ENCODE results near the gene HIVEP1. TPM values are rescaled to one million over a fixed set of nuclear protein-coding genes. Genes with fewer than 3 reads are reported as not detected.

Gene HIVEP1
- total and polyA plus RNA-seq, 4 donors: 5.2 to 40.8 (median 16.7) TPM

- Histone ChIP-seq H3K9me3 (ENCODE audit: control insufficient read depth, low read length) (peaks cover 2% of the 10 kb centered on the region), H3K27me3 (ENCODE audit: control insufficient read depth in 1 of 2, insufficient read depth in 2 of 2, low read length in 1 of 2) (no peaks in the 10 kb centered on the region), H3K4me1 (ENCODE audit: control insufficient read depth in 1 of 2, insufficient read depth in 2 of 2, low read length in 2 of 2) (no peaks in the 10 kb centered on the region), H3K27ac (ENCODE audit: low read depth in 1 of 2, low read length in 2 of 2) (no peak overlapping the region), H3K36me3 (ENCODE audit: control insufficient read depth in 1 of 2, insufficient read depth in 2 of 2, low read length in 1 of 2) (peaks cover 0 to under 1% of the 10 kb centered on the region in 2 donors), H3K4me3 (ENCODE audit: low read length in 2 of 2) (no peak overlapping the region)
- intact Hi-C loops (cut with DNase I): no loop called here
- DNase-seq: no peak
- 84 to 92% methylated on average over 1 of the region's 1 CpG for WGBS, 2 donors
- ATAC-seq (ENCODE audit: low FRiP score): no peak
Measured at GRCh38 chr6:12115001-12115400, 102.9 kb downstream of the HIVEP1 start.

DNA sequence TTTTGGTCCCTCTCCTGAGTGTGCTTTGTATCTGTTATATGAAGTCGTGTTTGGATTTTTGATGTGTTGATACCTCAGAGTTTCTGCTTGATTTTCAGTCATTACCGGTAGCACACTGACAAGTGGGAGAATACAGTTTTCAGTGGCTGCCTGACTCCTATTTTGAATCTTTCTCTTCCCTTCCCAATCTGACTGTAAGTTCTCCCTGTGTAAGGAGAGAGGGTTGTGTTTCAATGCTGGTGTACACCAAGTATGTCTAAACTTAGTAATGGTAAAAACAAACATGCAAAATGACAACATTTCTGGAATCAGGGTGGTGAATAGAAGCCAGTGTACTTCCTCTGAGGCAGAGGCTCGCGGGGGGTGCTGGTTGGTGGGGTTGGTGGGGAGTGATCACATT is 103.4 kb downstream of the HIVEP1 start:
- DNase-seq (no peak), ATAC-seq (ENCODE audit: low FRiP score) (no peak)
- Histone ChIP-seq H3K27me3 (ENCODE audit: control insufficient read depth in 1 of 2, insufficient read depth in 2 of 2, low read length in 1 of 2) (no peaks in the 10 kb centered on the region), H3K9me3 (ENCODE audit: control insufficient read depth, low read length) (peaks cover 2% of the 10 kb centered on the region), H3K27ac (ENCODE audit: low read depth in 1 of 2, low read length in 2 of 2) (no peak overlapping the region), H3K36me3 (ENCODE audit: control insufficient read depth in 1 of 2, insufficient read depth in 2 of 2, low read length in 1 of 2) (peaks cover 2 to 4% of the 10 kb centered on the region in 2 donors), H3K4me1 (ENCODE audit: control insufficient read depth in 1 of 2, insufficient read depth in 2 of 2, low read length in 2 of 2) (no peaks in the 10 kb centered on the region), H3K4me3 (ENCODE audit: low read length in 2 of 2) (no peak overlapping the region)
- 98% methylated on average over 4 of the region's 4 CpGs for WGBS, 2 donors
- intact Hi-C loops (cut with DNase I): no loop called here

DNA sequence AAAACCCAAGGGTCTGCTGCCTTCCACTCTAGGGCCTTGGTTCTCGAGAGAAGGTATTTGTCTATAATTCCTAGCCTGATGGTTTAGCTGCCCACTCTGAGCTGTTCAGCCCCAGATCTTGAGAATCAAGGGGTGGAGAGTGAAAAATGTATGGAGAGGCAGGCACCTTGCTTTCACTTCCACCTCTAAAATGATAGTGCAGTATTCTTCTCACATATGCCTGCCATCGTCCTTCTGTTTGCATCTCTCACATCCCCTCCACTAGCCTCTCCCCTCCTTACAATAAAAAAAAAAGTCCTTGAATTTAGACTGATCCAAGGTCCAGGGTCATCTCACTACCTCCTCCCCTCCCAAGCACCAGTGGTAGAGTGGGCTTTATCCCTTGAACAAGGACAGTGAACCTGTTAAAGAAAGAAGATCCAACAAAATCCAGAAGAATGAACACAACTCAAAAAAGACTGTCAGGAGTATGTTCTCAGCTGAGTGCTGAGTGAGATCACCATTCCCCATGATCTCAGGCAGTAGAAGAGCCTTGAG is 104.2 kb downstream of the HIVEP1 start:
- no peak for ATAC-seq (ENCODE audit: low FRiP score)
- no peak for DNase-seq
- intact Hi-C loops (cut with DNase I): no loop called here
- no peaks in the 10 kb centered on the region for H3K4me1 ChIP-seq (ENCODE audit: control insufficient read depth in 1 of 2, insufficient read depth in 2 of 2, low read length in 2 of 2)
- H3K9me3 ChIP-seq (ENCODE audit: control insufficient read depth, low read length): peaks cover 2% of the 10 kb centered on the region
- H3K36me3 ChIP-seq (ENCODE audit: control insufficient read depth in 1 of 2, insufficient read depth in 2 of 2, low read length in 1 of 2): peaks cover 5% of the 10 kb centered on the region in 2 donors
- no peak overlapping the region for H3K4me3 ChIP-seq (ENCODE audit: low read length in 2 of 2)
- no peak overlapping the region for H3K27ac ChIP-seq (ENCODE audit: low read depth in 1 of 2, low read length in 2 of 2)
- 92 to 96% methylated on average over 2 of the region's 2 CpGs for WGBS, 2 donors
- H3K27me3 ChIP-seq (ENCODE audit: control insufficient read depth in 1 of 2, insufficient read depth in 2 of 2, low read length in 1 of 2): no peaks in the 10 kb centered on the region

- no peaks in the 10 kb centered on the region for H3K4me1 ChIP-seq (ENCODE audit: control insufficient read depth in 1 of 2, insufficient read depth in 2 of 2, low read length in 2 of 2)
- no peak for DNase-seq
- no peak for ATAC-seq (ENCODE audit: low FRiP score)
- H3K4me3 ChIP-seq (ENCODE audit: low read length in 2 of 2): no peak overlapping the region
- H3K9me3 ChIP-seq (ENCODE audit: control insufficient read depth, low read length): peaks cover 2% of the 10 kb centered on the region
- no peak overlapping the region for H3K27ac ChIP-seq (ENCODE audit: low read depth in 1 of 2, low read length in 2 of 2)
- H3K36me3 ChIP-seq (ENCODE audit: control insufficient read depth in 1 of 2, insufficient read depth in 2 of 2, low read length in 1 of 2): peaks cover 5 to 7% of the 10 kb centered on the region in 2 donors
- intact Hi-C loops (cut with DNase I): no loop called here
- 85 to 90% methylated on average over 3 of the region's 3 CpGs for WGBS, 2 donors
- no peaks in the 10 kb centered on the region for H3K27me3 ChIP-seq (ENCODE audit: control insufficient read depth in 1 of 2, insufficient read depth in 2 of 2, low read length in 1 of 2)
Measured at GRCh38 chr6:12116978-12117377, 104.9 kb downstream of the HIVEP1 start.

DNA sequence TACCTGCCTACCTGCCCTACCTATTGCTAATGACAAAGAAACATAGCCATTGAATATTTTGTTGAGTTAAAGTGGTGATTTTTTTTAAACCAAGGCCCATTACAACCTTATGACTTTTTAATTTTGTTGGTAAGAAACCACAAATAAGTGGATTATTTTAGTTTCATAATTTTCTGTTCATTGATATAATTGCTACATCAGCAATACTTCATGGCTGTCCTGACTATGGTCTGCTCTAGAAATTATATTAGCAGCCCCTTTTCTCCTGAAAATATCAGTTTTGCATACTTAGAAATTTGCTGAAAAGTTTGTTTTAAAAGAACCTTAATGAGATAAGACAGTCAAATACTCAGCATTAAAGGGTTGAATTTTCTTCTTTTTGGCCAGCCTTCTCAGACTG is 106.5 kb downstream of the HIVEP1 start:
- Histone ChIP-seq H3K27ac (ENCODE audit: low read depth in 1 of 2, low read length in 2 of 2) (no peak overlapping the region), H3K36me3 (ENCODE audit: control insufficient read depth in 1 of 2, insufficient read depth in 2 of 2, low read length in 1 of 2) (peaks cover 5 to 7% of the 10 kb centered on the region in 2 donors), H3K9me3 (ENCODE audit: control insufficient read depth, low read length) (peaks cover 2% of the 10 kb centered on the region), H3K4me1 (ENCODE audit: control insufficient read depth in 1 of 2, insufficient read depth in 2 of 2, low read length in 2 of 2) (no peaks in the 10 kb centered on the region), H3K27me3 (ENCODE audit: control insufficient read depth in 1 of 2, insufficient read depth in 2 of 2, low read length in 1 of 2) (no peaks in the 10 kb centered on the region), H3K4me3 (ENCODE audit: low read length in 2 of 2) (no peak overlapping the region)
- ATAC-seq (ENCODE audit: low FRiP score): no peak
- intact Hi-C loops (cut with DNase I): no loop called here
- DNase-seq: no peak

DNA sequence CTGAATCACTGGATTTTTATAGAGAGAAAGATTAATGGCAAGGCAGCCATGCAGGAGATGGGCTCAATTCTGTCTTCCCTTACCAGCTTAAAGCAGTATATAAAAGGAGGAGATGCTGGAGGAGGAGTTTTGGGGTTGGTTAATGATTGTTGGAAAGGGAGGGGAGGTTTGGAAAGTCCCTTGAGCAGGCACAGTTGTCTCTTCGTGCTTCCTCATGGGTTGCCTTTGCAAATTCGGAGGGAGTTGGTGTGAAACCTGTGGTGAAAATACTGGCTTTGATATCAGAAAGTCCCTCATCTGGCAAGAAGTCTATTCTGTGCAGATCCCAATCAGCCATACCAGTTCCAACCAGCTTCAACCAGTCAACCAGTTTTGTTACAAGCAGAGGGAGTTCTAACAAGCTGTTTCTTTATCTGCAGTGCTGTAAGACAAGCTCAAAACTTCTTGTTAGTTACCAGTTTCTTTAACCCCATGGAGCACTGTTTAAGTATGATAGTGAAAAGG is 107.0 kb downstream of the HIVEP1 start:
- WGBS, 2 donors: 54 to 64% methylated on average over 2 of the region's 2 CpGs
- Histone ChIP-seq H3K4me3 (ENCODE audit: low read length in 2 of 2) (no peak overlapping the region), H3K9me3 (ENCODE audit: control insufficient read depth, low read length) (peaks cover 2% of the 10 kb centered on the region), H3K36me3 (ENCODE audit: control insufficient read depth in 1 of 2, insufficient read depth in 2 of 2, low read length in 1 of 2) (peaks cover 5 to 9% of the 10 kb centered on the region in 2 donors), H3K4me1 (ENCODE audit: control insufficient read depth in 1 of 2, insufficient read depth in 2 of 2, low read length in 2 of 2) (no peaks in the 10 kb centered on the region), H3K27me3 (ENCODE audit: control insufficient read depth in 1 of 2, insufficient read depth in 2 of 2, low read length in 1 of 2) (no peaks in the 10 kb centered on the region), H3K27ac (ENCODE audit: low read depth in 1 of 2, low read length in 2 of 2) (no peak overlapping the region)
- no peak for ATAC-seq (ENCODE audit: low FRiP score)
- intact Hi-C loops (cut with DNase I): no loop called here
- DNase-seq: no peak

- intact Hi-C loops (cut with DNase I): no loop called here
- Histone ChIP-seq H3K36me3 (ENCODE audit: control insufficient read depth in 1 of 2, insufficient read depth in 2 of 2, low read length in 1 of 2) (peaks cover 3 to 6% of the 10 kb centered on the region in 2 donors), H3K27me3 (ENCODE audit: control insufficient read depth in 1 of 2, insufficient read depth in 2 of 2, low read length in 1 of 2) (no peaks in the 10 kb centered on the region), H3K9me3 (ENCODE audit: control insufficient read depth, low read length) (no peaks in the 10 kb centered on the region), H3K27ac (ENCODE audit: low read depth in 1 of 2, low read length in 2 of 2) (no peak overlapping the region), H3K4me3 (ENCODE audit: low read length in 2 of 2) (no peak overlapping the region), H3K4me1 (ENCODE audit: control insufficient read depth in 1 of 2, insufficient read depth in 2 of 2, low read length in 2 of 2) (no peaks in the 10 kb centered on the region)
- DNase-seq (no peak), ATAC-seq (ENCODE audit: low FRiP score) (no peak)
- WGBS, 2 donors: 84 to 85% methylated on average over 4 of the region's 4 CpGs
Measured at GRCh38 chr6:12125396-12125795, 113.3 kb downstream of the HIVEP1 start.

DNA sequence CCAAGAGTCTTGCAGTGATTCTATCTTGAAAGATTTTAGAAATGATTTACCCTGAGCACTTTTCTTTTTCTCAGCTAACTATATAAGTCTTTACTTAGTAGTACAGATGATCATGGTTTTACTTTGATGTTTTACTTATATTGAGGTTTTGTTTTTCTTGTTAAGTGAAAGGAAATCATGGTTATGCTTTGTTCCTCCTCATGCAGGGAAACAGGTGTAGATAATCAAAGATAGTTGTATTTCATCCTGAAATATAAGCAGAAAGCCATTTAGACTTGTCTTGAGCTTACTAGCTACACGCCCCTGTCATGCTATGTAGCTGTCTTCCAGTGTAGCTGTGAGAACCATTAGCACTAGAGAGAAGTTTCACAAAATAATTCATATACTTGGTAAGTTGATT is 113.9 kb downstream of the HIVEP1 start:
- intact Hi-C loops (cut with DNase I): no loop called here
- no peaks in the 10 kb centered on the region for H3K9me3 ChIP-seq (ENCODE audit: control insufficient read depth, low read length)
- WGBS, 2 donors: 90 to 93% methylated on average over 1 of the region's 1 CpG

DNA sequence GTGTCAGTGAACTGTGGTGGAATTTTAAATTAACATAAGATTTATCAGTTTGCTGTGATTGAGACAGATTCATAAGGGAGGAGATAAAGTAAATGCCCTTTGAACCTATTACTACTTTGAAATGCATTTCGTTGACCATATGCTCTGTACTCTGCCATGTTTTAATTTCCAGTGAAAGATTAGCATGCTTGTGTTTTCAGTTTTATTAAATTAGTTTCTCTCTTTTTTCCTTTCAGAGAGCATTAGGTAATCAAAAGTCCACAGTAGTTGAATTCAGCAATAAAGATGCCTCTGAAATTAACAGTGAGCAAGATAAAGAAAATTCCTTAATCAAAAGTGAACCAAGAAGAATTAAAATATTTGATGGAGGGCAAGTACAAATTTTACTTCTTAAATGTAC is 117.4 kb downstream of the HIVEP1 start:
- intact Hi-C loops (cut with DNase I): no loop called here

More for the DNA sequence above, 113.9 kb downstream of the HIVEP1 start:
- H3K4me3 ChIP-seq (ENCODE audit: low read length in 2 of 2): no peak overlapping the region
- ATAC-seq (ENCODE audit: low FRiP score) (no peak), DNase-seq (no peak)
- no peaks in the 10 kb centered on the region for H3K4me1 ChIP-seq (ENCODE audit: control insufficient read depth in 1 of 2, insufficient read depth in 2 of 2, low read length in 2 of 2)
- peaks cover 0 to 6% of the 10 kb centered on the region in 2 donors for H3K36me3 ChIP-seq (ENCODE audit: control insufficient read depth in 1 of 2, insufficient read depth in 2 of 2, low read length in 1 of 2)
- H3K27ac ChIP-seq (ENCODE audit: low read depth in 1 of 2, low read length in 2 of 2): no peak overlapping the region
- no peaks in the 10 kb centered on the region for H3K27me3 ChIP-seq (ENCODE audit: control insufficient read depth in 1 of 2, insufficient read depth in 2 of 2, low read length in 1 of 2)

More for the DNA sequence above, 117.4 kb downstream of the HIVEP1 start:
- no peak overlapping the region for H3K4me3 ChIP-seq (ENCODE audit: low read length in 2 of 2)
- H3K4me1 ChIP-seq (ENCODE audit: control insufficient read depth in 1 of 2, insufficient read depth in 2 of 2, low read length in 2 of 2): no peaks in the 10 kb centered on the region
- H3K9me3 ChIP-seq (ENCODE audit: control insufficient read depth, low read length): no peaks in the 10 kb centered on the region
- DNase-seq: no peak
- ATAC-seq (ENCODE audit: low FRiP score): no peak
- H3K27ac ChIP-seq (ENCODE audit: low read depth in 1 of 2, low read length in 2 of 2): no peak overlapping the region
- 89 to 90% methylated on average over 1 of the region's 1 CpG for WGBS, 2 donors
- peaks cover 0 to under 1% of the 10 kb centered on the region in 2 donors for H3K36me3 ChIP-seq (ENCODE audit: control insufficient read depth in 1 of 2, insufficient read depth in 2 of 2, low read length in 1 of 2)
- no peaks in the 10 kb centered on the region for H3K27me3 ChIP-seq (ENCODE audit: control insufficient read depth in 1 of 2, insufficient read depth in 2 of 2, low read length in 1 of 2)
